H1 (cell line): Measurements from ENCODE around the gene AGO3. TPM values are rescaled to one million over a fixed set of nuclear protein-coding genes. Genes with fewer than 3 reads are reported as not detected.
A peak's percentile ranks its signal among the peaks of the same experiment; 100 is the strongest.

Experiments
- CTCF ChIA-PET: fragments of 300-600 bp; sonication (Branson Sonifier 250); formaldehyde crosslinking; loops from one replicate; lab custom pipeline; 2021; ENCODE audit not compliant: partially characterized antibody; lab: Charles Lee
- POLR2A ChIA-PET: fragments of 300-600 bp; sonication (Branson Sonifier 250); formaldehyde crosslinking; loops from one replicate; lab custom pipeline; 2021; ENCODE audit warnings: inconsistent platforms; ENCODE audit not compliant: partially characterized antibody; lab: Charles Lee
- DNase-seq, 2 experiments: peaks; one replicate each; pipeline versions ENCODE4 v3.0.0 to v3.0.0-alpha.2; 2010 to 2022; ENCODE audit warnings: low spot score in 2 of 2, low read depth in 1 of 2, mixed read lengths in 1 of 2
- FAIRE-seq: peaks from 2 replicates; lab custom pipeline; 2011; peaks lifted over from hg19 to GRCh38; lab: Jason Lieb, UNC
- H2AFZ ChIP-seq: 2 replicates; pipeline ENCODE4 v1.8.1; 2012; ENCODE audit warnings: low read length, inconsistent platforms
- H2AK5ac ChIP-seq: 2 replicates; pipeline ENCODE4 v1.6.1; 2013; ENCODE audit warnings: low read depth, low read length
- H2BK120ac ChIP-seq: replicated peaks from 2 replicates; pipeline ENCODE3; 2013; ENCODE audit warnings: low read depth, low read length, inconsistent platforms
- H2BK12ac ChIP-seq: 2 replicates; pipeline ENCODE4 v1.6.1; 2013; ENCODE audit warnings: low read depth, low read length
- H2BK15ac ChIP-seq: 2 replicates; pipeline ENCODE4 v1.6.1; 2013; ENCODE audit warnings: low read length
- H2BK20ac ChIP-seq: 2 replicates; pipeline ENCODE4 v1.6.1; 2013; ENCODE audit warnings: low read length
- H2BK5ac ChIP-seq: 2 replicates; pipeline ENCODE4 v1.6.1; 2013; ENCODE audit warnings: low read depth, low read length
- H3K14ac ChIP-seq: 2 replicates; pipeline ENCODE4 v1.6.1; 2013; ENCODE audit warnings: inconsistent platforms; ENCODE audit not compliant: insufficient read length
- H3K18ac ChIP-seq: 2 replicates; pipeline ENCODE4 v1.6.1; 2013; ENCODE audit warnings: low read length; ENCODE audit errors: extremely low read depth
- H3K23ac ChIP-seq: 2 replicates; pipeline ENCODE4 v1.6.1; 2013; ENCODE audit warnings: inconsistent platforms; ENCODE audit not compliant: insufficient read length
- H3K23me2 ChIP-seq: 2 replicates; pipeline ENCODE4 v1.6.1; 2013; ENCODE audit warnings: low read depth, low read length
- H3K27ac ChIP-seq: 2 replicates; pipeline ENCODE4 v1.6.1; 2011; ENCODE audit warnings: low read depth, low read length, inconsistent platforms
- H3K27me3 ChIP-seq, 4 experiments: replicated peaks in 1 of 4; 1 replicate in 1 of 4; 2 replicates in 3 of 4; pipeline versions ENCODE4 v1.6.1 to v1.8.1; 2011 to 2013; ENCODE audit warnings: low read length in 3 of 4, mild to moderate bottlenecking in 3 of 4, inconsistent platforms in 2 of 4, mixed read lengths in 2 of 4, moderate library complexity in 1 of 4; ENCODE audit not compliant: control insufficient read depth in 3 of 4, insufficient read depth in 3 of 4; ENCODE audit errors: extremely low read depth in 1 of 4
- H3K36me3 ChIP-seq, 4 experiments: 2 replicates each; pipeline versions ENCODE4 v1.6.1 to v1.8.1; 2011 to 2013; ENCODE audit warnings: mild to moderate bottlenecking in 4 of 4, low read length in 3 of 4, moderate library complexity in 2 of 4, control low read depth in 1 of 4, inconsistent platforms in 1 of 4; ENCODE audit not compliant: insufficient read depth in 4 of 4, control insufficient read depth in 2 of 4
- H3K4ac ChIP-seq: replicated peaks from 2 replicates; pipeline ENCODE3; 2013; ENCODE audit warnings: low read length, low read depth, mixed read lengths, inconsistent platforms; ENCODE audit not compliant: insufficient read length
- H3K4me1 ChIP-seq, 4 experiments: replicated peaks in 1 of 4; 1 replicate in 1 of 4; 2 replicates in 3 of 4; pipeline versions ENCODE4 v1.6.1 to v1.8.1; 2011 to 2013; ENCODE audit warnings: low read length in 3 of 4, inconsistent platforms in 2 of 4, mixed read lengths in 1 of 4; ENCODE audit not compliant: insufficient read depth in 4 of 4, control insufficient read depth in 3 of 4
- H3K4me2 ChIP-seq, 2 experiments: 2 replicates each; pipeline versions ENCODE4 v1.6.1 to v1.8.1; 2011 to 2013; ENCODE audit warnings: low read depth in 2 of 2, low read length in 2 of 2, control low read depth in 1 of 2, inconsistent platforms in 1 of 2, mild to moderate bottlenecking in 1 of 2; ENCODE audit not compliant: insufficient read depth in 1 of 2
- H3K4me3 ChIP-seq, 4 experiments: fragments of 200-600, 300-600 bp in 1 of 4; sonication (generic), shearing (Covaris generic), sonication (Bioruptor Twin) in 1 of 4; 2 replicates each; pipeline versions ENCODE4 v1.5.1 to v1.8.1; 2011 to 2016; ENCODE audit warnings: low read length in 4 of 4, low read depth in 3 of 4, control low read depth in 2 of 4, inconsistent platforms in 2 of 4, mild to moderate bottlenecking in 2 of 4, mixed read lengths in 1 of 4, moderate library complexity in 1 of 4; ENCODE audit not compliant: insufficient read depth in 2 of 4; ENCODE audit errors: extremely low read depth in 1 of 4
- H3K56ac ChIP-seq: replicated peaks from 2 replicates; pipeline ENCODE3; 2013; ENCODE audit warnings: low read depth, mild to moderate bottlenecking, mixed read lengths, low read length, inconsistent platforms; ENCODE audit not compliant: insufficient read length
- H3K79me1 ChIP-seq: 2 replicates; pipeline ENCODE4 v1.6.1; 2013; ENCODE audit warnings: low read depth, low read length, control low read depth
- H3K79me2 ChIP-seq, 2 experiments: 2 replicates each; pipeline versions ENCODE4 v1.6.1 to v1.8.1; 2012 to 2013; ENCODE audit warnings: low read length in 2 of 2, mild to moderate bottlenecking in 2 of 2, inconsistent platforms in 1 of 2; ENCODE audit not compliant: insufficient read depth in 2 of 2, control insufficient read depth in 1 of 2
- H3K9ac ChIP-seq, 4 experiments: replicated peaks in 1 of 4; 1 replicate in 1 of 4; 2 replicates in 3 of 4; pipeline versions ENCODE4 v1.6.1 to v1.8.1; 2011 to 2013; ENCODE audit warnings: low read depth in 3 of 4, low read length in 3 of 4, control low read depth in 2 of 4, mild to moderate bottlenecking in 2 of 4, moderate library complexity in 2 of 4, inconsistent platforms in 1 of 4; ENCODE audit errors: extremely low read depth in 1 of 4
- H3K9me3 ChIP-seq, 2 experiments: 2 replicates each; pipeline versions ENCODE4 v1.6.1 to v1.8.1; 2012 to 2013; ENCODE audit warnings: mild to moderate bottlenecking in 2 of 2, moderate library complexity in 2 of 2, control low read depth in 1 of 2, inconsistent platforms in 1 of 2, low read depth in 1 of 2, low read length in 1 of 2, mixed read lengths in 1 of 2; ENCODE audit not compliant: insufficient read depth in 2 of 2
- H4K20me1 ChIP-seq, 2 experiments: replicated peaks in 1 of 2; 2 replicates each; pipeline versions ENCODE3 to v1.8.1; 2011 to 2013; ENCODE audit warnings: inconsistent platforms in 2 of 2, low read length in 2 of 2, mild to moderate bottlenecking in 1 of 2; ENCODE audit not compliant: insufficient read depth in 2 of 2, control insufficient read depth in 1 of 2
- H4K5ac ChIP-seq: 2 replicates; pipeline ENCODE4 v1.6.1; 2013; ENCODE audit warnings: low read length, low read depth, mixed read lengths, inconsistent platforms; ENCODE audit not compliant: insufficient read length
- H4K8ac ChIP-seq: 2 replicates; pipeline ENCODE4 v1.8.0; 2013; ENCODE audit warnings: mild to moderate bottlenecking, moderate library complexity, low read length, inconsistent platforms; ENCODE audit not compliant: insufficient read depth; ENCODE audit errors: extremely low read depth
- H4K91ac ChIP-seq: replicated peaks from 2 replicates; pipeline ENCODE3; 2013; ENCODE audit warnings: low read length, mixed read lengths, inconsistent platforms; ENCODE audit not compliant: insufficient read length
- POLR2A ChIP-seq, 2 experiments: IDR thresholded peaks; 1 replicate in 1 of 2; 2 replicates in 1 of 2; pipeline ENCODE4 v1.6.1; 2011; ENCODE audit warnings: low read depth in 2 of 2, low read length in 2 of 2, mild to moderate bottlenecking in 2 of 2; ENCODE audit errors: control extremely low read depth in 1 of 2
- RNF2 ChIP-seq: fragments of 200-900, 300-1000 bp; sonication (generic); IDR thresholded peaks from 2 replicates; pipeline ENCODE4 v1.7.1; 2016; ENCODE audit warnings: borderline replicate concordance, low read depth, mild to moderate bottlenecking, antibody characterized with exemption, low read length; ENCODE audit not compliant: poor library complexity, severe bottlenecking; ENCODE audit errors: missing control alignments
- SP4 ChIP-seq: IDR thresholded peaks from 2 replicates; pipeline ENCODE4 v1.6.1; 2012; ENCODE audit warnings: low read length, inconsistent platforms
- WGBS, 2 experiments: shearing (Covaris generic) in 1 of 2; methylation state at CpG; one replicate each; pipeline versions ENCODE4 v1.1.6 to v1.1.7; 2013 to 2015; ENCODE audit warnings: low lambda C conversion rate in 2 of 2, mixed read lengths in 2 of 2, inconsistent platforms in 1 of 2, low coverage in 1 of 2, missing lambda C conversion rate in 1 of 2; ENCODE audit not compliant: insufficient replicate concordance in 2 of 2, insufficient coverage in 1 of 2, insufficient read length in 1 of 2; ENCODE audit errors: extremely low coverage in 1 of 2, missing lambda C conversion rate in 1 of 2; 5-methylcytosine and 5-hydroxymethylcytosine counted together
- polyA plus RNA-seq, 7 experiments: library from polyadenylated mRNA; depleted of rRNA in 3 of 7; stranded (reverse) in 5 of 7; unstranded in 2 of 7; fragments of >200 nt in 5 of 7; fragments of 200-250 nt in 2 of 7; gene quantifications; 1 replicate in 5 of 7; 2 replicates in 1 of 7; 4 replicates in 1 of 7; pipeline versions ENCODE4 v1.2.1 to v1.2.3, GENCODE V29; 2011 to 2013; ENCODE audit warnings: missing spikeins in 2 of 7, mixed read lengths in 2 of 7
- total RNA-seq: library from RNA; stranded (reverse); fragmentation: NEBNext Ultra II Directional; extraction: Animal tissue kit (Norgen Biotek cat#: 25700); gene quantifications from 2 replicates; pipeline ENCODE4 v1.2.1, GENCODE V29; 2021
- TF ChIP-seq, protein P1 (sequence below): IDR thresholded peaks from 2 replicates; pipeline ENCODE4 v1.6.1; 2011; ENCODE audit warnings: low read length, improper control_type of control experiment

The AGO3 gene
- total and polyA plus RNA-seq, 2 of the 8 experiments (the other 6 are each of a cell fraction or from before 2014, with no cell fraction given) = 10.7 to 26.4 TPM

DNA sequence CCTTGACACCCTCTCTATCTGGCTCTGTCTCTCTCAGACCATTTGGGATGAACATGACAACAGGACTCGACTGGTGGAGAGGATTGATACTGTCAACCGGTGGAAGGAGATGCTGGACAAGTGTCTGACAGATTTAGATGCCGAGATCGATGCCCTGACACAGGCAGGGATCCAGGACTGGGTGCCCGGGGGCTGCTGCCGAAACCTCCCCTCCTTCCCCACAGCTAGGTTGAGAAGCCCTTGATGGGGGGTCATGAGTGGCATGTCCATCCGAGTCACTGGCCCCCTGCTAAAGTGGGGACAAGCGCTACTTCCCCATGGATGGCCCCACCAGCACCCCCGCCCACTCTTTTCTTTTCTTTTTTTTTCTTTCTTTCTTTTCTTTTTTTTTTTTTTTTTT is 154.2 kb downstream of the AGO3 start:
- CTCF ChIA-PET = interaction anchor here (1.7 to 4.0 kb wide), 2 partner anchors 12 to 103 kb away, joined by 5 to 38 read pairs; no protein-coding TSS in a partner anchor
- H3K27ac ChIP-seq = no peak overlapping the region
- no peak overlapping the region for H4K5ac ChIP-seq
- no peak for DNase-seq
- no peak for FAIRE-seq
- H3K27me3 ChIP-seq = peaks cover 0 to 3% (median 0%) of the 10 kb centered on the region in 4 experiments; a peak in 2 of 7 replicates
- no peak overlapping the region for H3K56ac ChIP-seq
- no peak overlapping the region for H2BK20ac ChIP-seq
- no peak overlapping the region for H3K4me3 ChIP-seq
- peaks cover 0 to 11% of the 10 kb centered on the region in 2 experiments; a peak in 2 of 4 replicates for H3K79me2 ChIP-seq
- H3K9me3 ChIP-seq = no peaks in the 10 kb centered on the region
- H3K23ac ChIP-seq = no peak overlapping the region
- POLR2A ChIA-PET = interaction anchor here (1.5 kb wide), 1 partner anchor 12 kb away, joined by 4 read pairs; no protein-coding TSS in a partner anchor
- H3K36me3 ChIP-seq = no peaks in the 10 kb centered on the region
- H4K20me1 ChIP-seq = peaks cover 0 to 5% of the 10 kb centered on the region in 2 experiments
- no peak overlapping the region for H3K9ac ChIP-seq
- peaks cover 13% of the 10 kb centered on the region; the same call in 1 of the 2 replicates for H3K23me2 ChIP-seq
- H2AK5ac ChIP-seq = no peak overlapping the region
- WGBS, 2 experiments = 93% methylated on average over 7 of the region's 9 CpGs; no CpG with 5 or more reads in 1 of the 2 experiments
- no peak overlapping the region for H2BK15ac ChIP-seq
- H3K79me1 ChIP-seq = peaks cover 3% of the 10 kb centered on the region; the same call in 1 of the 2 replicates
- H2BK5ac ChIP-seq = no peak overlapping the region
- no peak overlapping the region for H2BK12ac ChIP-seq
- peak overlapping the region; percentile 11; the same call in 1 of the 2 replicates for H4K8ac ChIP-seq
- no peak overlapping the region; a peak in 1 of 4 replicates for H3K4me2 ChIP-seq
- no peak overlapping the region for H2BK120ac ChIP-seq
- H3K14ac ChIP-seq = no peak overlapping the region
- peaks cover 0 to 18% (median 12%) of the 10 kb centered on the region in 4 experiments; a peak in 5 of 7 replicates for H3K4me1 ChIP-seq
- H4K91ac ChIP-seq = no peak overlapping the region
- no peak overlapping the region for H3K4ac ChIP-seq
- H3K18ac ChIP-seq = no peak overlapping the region
- no peak for TF ChIP-seq SP4
- TF ChIP-seq, protein P1, sequence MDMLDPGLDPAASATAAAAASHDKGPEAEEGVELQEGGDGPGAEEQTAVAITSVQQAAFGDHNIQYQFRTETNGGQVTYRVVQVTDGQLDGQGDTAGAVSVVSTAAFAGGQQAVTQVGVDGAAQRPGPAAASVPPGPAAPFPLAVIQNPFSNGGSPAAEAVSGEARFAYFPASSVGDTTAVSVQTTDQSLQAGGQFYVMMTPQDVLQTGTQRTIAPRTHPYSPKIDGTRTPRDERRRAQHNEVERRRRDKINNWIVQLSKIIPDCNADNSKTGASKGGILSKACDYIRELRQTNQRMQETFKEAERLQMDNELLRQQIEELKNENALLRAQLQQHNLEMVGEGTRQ = no peak
- TF ChIP-seq POLR2A (IDR thresholded peaks at IDR 0.05; ENCODE audit: control extremely low read depth in 1 of 2, low read depth in 2 of 2, low read length in 2 of 2) = 0 out of 3 replicates have a peak, but pooled peaks of 1 of the 2 experiments have one; percentile 4
- TF ChIP-seq RNF2 = no peak
- no peak overlapping the region for H2AFZ ChIP-seq
